Caco-2 (cell line): ENCODE data around the gene ERCC6. TPM values are rescaled to one million over a fixed set of nuclear protein-coding genes. Genes with fewer than 3 reads are reported as not detected.

ENCODE experiments used
- BruUV-seq: library from RNA; stranded (reverse); fragments of 400-500 nt; replicated peaks from 2 replicates; lab custom pipeline; 2021; lab: Mats Ljungman, UMichigan
- CTCF ChIA-PET: fragments of 300-600 bp; sonication (Branson Sonifier 250); formaldehyde crosslinking; loops from one replicate; lab custom pipeline; 2022; ENCODE audit warnings: antibody characterized with exemption; lab: Charles Lee
- POLR2A ChIA-PET: fragments of 300-600 bp; sonication (Branson Sonifier 250); formaldehyde crosslinking; loops from one replicate; lab custom pipeline; 2022; ENCODE audit warnings: antibody characterized with exemption; lab: Charles Lee
- DNase-seq, 2 experiments: peaks; one replicate each; pipeline versions ENCODE4 v3.0.0 to v3.0.0-alpha.2; 2020 to 2022
- H3K27me3 ChIP-seq: replicated peaks from 2 replicates; pipeline ENCODE4 v1.6.0; 2011; ENCODE audit warnings: low read length; ENCODE audit not compliant: control insufficient read depth, insufficient read depth
- H3K36me3 ChIP-seq: 2 replicates; pipeline ENCODE4 v1.5.1; 2011; ENCODE audit warnings: low read length; ENCODE audit not compliant: control insufficient read depth, insufficient read depth
- H3K4me1 ChIP-seq: fragments of 250-450 bp; sonication (Bioruptor Pico); 2 replicates; pipeline ENCODE4 v1.5.1; 2020; ENCODE audit warnings: mild to moderate bottlenecking
- H3K4me3 ChIP-seq: 2 replicates; pipeline ENCODE4 v1.5.1; 2011; ENCODE audit warnings: low read depth, mild to moderate bottlenecking, control low read depth, low read length
- H3K9me3 ChIP-seq: fragments of 250-450 bp; sonication (Bioruptor Pico); 2 replicates; pipeline ENCODE4 v1.5.1; 2020; ENCODE audit warnings: mild to moderate bottlenecking, moderate library complexity
- H3K27ac Mint-ChIP-seq: one replicate; pipeline ENCODE4 v1.8.0; 2022; ENCODE audit warnings: mixed read lengths; ENCODE audit not compliant: unreplicated experiment
- H3K27me3 Mint-ChIP-seq: one replicate; pipeline ENCODE4 v1.8.0; 2022; ENCODE audit warnings: mixed read lengths; ENCODE audit not compliant: insufficient read depth, unreplicated experiment
- H3K36me3 Mint-ChIP-seq: one replicate; pipeline ENCODE4 v1.8.0; 2022; ENCODE audit warnings: mild to moderate bottlenecking, mixed read lengths; ENCODE audit not compliant: insufficient read depth, unreplicated experiment
- H3K4me1 Mint-ChIP-seq: one replicate; pipeline ENCODE4 v1.8.0; 2022; ENCODE audit warnings: low read depth, mixed read lengths; ENCODE audit not compliant: unreplicated experiment
- H3K4me3 Mint-ChIP-seq: one replicate; pipeline ENCODE4 v1.8.0; 2022; ENCODE audit warnings: mild to moderate bottlenecking, moderate library complexity, mixed read lengths; ENCODE audit not compliant: unreplicated experiment
- H3K9me3 Mint-ChIP-seq: one replicate; pipeline ENCODE4 v1.8.0; 2022; ENCODE audit warnings: mixed read lengths; ENCODE audit not compliant: unreplicated experiment
- intact Hi-C: fragments of 100-400 bp; cut with micrococcal nuclease; formaldehyde crosslinking; loops from one replicate; pipeline ENCODE4 v1.10.0; 2022; ENCODE audit not compliant: unreplicated experiment
- total RNA-seq: library from RNA; stranded (reverse); gene quantifications from 2 replicates; pipeline ENCODE4 v1.2.3, GENCODE V29; 2022
- TF ChIP-seq, protein P1 (sequence below), 2 experiments: fragments of 200-600 bp in 1 of 2; IDR thresholded peaks; 1 replicate in 1 of 2; 2 replicates in 1 of 2; pipeline versions ENCODE4 v1.5.1 to v1.8.0; 2011 to 2022; ENCODE audit warnings: antibody characterized with exemption in 1 of 2, control low read depth in 1 of 2, inconsistent platforms in 1 of 2, low read depth in 1 of 2, low read length in 1 of 2, mild to moderate bottlenecking in 1 of 2, moderate library complexity in 1 of 2; ENCODE audit not compliant: insufficient read depth in 1 of 2, severe bottlenecking in 1 of 2, unreplicated experiment in 1 of 2

ERCC6 gene
- total RNA-seq, 1 experiment from 2014 or later, result 30.2 TPM

DNA sequence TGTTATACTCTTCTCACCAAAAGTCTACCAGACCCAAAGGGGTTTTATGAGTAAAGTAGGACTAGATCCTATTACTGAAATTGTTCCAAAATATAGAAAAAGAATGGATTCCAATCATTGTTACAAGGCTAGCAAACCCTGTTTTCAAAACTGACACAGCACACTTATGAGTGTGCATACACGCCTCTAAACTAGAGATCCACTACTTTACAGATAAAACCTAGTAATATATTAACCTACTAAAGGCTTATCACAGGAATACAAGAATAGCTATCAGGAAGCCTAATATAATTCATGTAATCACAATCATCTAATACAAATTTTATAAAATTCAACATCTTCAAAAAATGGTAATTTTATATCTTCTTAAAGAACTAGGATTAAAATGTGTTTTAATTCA, 52.2 kb downstream of the ERCC6 start:
- Mint-ChIP-seq H3K4me3 (no peak overlapping the region), H3K4me1 (peaks cover 8% of the 10 kb centered on the region), H3K36me3 (peaks cover 12% of the 10 kb centered on the region), H3K27me3 (no peaks in the 10 kb centered on the region), H3K9me3 (no peaks in the 10 kb centered on the region), H3K27ac (no peak overlapping the region)
- TF ChIP-seq, protein P1, sequence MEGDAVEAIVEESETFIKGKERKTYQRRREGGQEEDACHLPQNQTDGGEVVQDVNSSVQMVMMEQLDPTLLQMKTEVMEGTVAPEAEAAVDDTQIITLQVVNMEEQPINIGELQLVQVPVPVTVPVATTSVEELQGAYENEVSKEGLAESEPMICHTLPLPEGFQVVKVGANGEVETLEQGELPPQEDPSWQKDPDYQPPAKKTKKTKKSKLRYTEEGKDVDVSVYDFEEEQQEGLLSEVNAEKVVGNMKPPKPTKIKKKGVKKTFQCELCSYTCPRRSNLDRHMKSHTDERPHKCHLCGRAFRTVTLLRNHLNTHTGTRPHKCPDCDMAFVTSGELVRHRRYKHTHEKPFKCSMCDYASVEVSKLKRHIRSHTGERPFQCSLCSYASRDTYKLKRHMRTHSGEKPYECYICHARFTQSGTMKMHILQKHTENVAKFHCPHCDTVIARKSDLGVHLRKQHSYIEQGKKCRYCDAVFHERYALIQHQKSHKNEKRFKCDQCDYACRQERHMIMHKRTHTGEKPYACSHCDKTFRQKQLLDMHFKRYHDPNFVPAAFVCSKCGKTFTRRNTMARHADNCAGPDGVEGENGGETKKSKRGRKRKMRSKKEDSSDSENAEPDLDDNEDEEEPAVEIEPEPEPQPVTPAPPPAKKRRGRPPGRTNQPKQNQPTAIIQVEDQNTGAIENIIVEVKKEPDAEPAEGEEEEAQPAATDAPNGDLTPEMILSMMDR (IDR thresholded peaks at IDR 0.05; ENCODE audit: insufficient read depth in 1 of 2, low read depth in 1 of 2, low read length in 1 of 2, severe bottlenecking in 1 of 2, unreplicated experiment in 1 of 2), result no peak
- DNase-seq, result no peak
- no peak overlapping the region for H3K4me3 ChIP-seq
- POLR2A ChIA-PET, result no interaction called here
- no peaks in the 10 kb centered on the region for H3K9me3 ChIP-seq
- CTCF ChIA-PET, result interaction anchor here (0.8 kb wide), 1 partner anchor 79 kb away, joined by 3 read pairs; no protein-coding TSS in a partner anchor
- H3K27me3 ChIP-seq, result no peaks in the 10 kb centered on the region
- 0 out of 2 replicates have a peak, but pooled peaks cover 3% of the 10 kb centered on the region for H3K4me1 ChIP-seq
- intact Hi-C loops, result no loop called here
- no TSS peak for BruUV-seq
- H3K36me3 ChIP-seq, result no peaks in the 10 kb centered on the region

DNA sequence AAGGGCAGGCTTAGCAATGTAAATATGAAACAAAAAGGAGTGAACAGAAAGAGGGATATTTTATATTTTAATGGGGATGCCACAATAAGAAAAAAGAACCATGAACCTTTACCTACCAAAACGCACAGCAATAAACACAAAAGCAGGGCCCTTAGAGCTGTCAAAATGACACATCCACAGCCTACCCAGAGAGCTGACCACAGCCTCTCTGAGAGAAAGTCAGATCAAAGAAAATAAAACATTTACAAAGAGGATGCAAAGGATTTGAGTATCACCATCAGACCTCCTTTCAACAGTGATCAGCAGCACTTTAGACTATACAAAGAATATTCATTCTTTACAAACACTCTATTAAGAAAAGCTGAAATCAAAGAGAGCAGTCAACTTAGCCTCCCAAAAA, 52.9 kb downstream of the ERCC6 start:
- peaks cover 14% of the 10 kb centered on the region for H3K36me3 Mint-ChIP-seq
- POLR2A ChIA-PET, result no interaction called here
- H3K9me3 Mint-ChIP-seq, result no peaks in the 10 kb centered on the region
- H3K27me3 Mint-ChIP-seq, result no peaks in the 10 kb centered on the region
- peaks cover 8% of the 10 kb centered on the region for H3K4me1 Mint-ChIP-seq
- no peak overlapping the region for H3K27ac Mint-ChIP-seq
- CTCF ChIA-PET, result no interaction called here
- Histone ChIP-seq H3K4me1 (0 out of 2 replicates have a peak, but pooled peaks cover 3% of the 10 kb centered on the region), H3K4me3 (no peak overlapping the region), H3K36me3 (no peaks in the 10 kb centered on the region), H3K27me3 (no peaks in the 10 kb centered on the region), H3K9me3 (no peaks in the 10 kb centered on the region)
- BruUV-seq, result no TSS peak
- TF ChIP-seq, protein P1 (IDR thresholded peaks at IDR 0.05; ENCODE audit: insufficient read depth in 1 of 2, low read depth in 1 of 2, low read length in 1 of 2, severe bottlenecking in 1 of 2, unreplicated experiment in 1 of 2), result no peak
- DNase-seq, result no peak
- intact Hi-C loops, result no loop called here
- no peak overlapping the region for H3K4me3 Mint-ChIP-seq

DNA sequence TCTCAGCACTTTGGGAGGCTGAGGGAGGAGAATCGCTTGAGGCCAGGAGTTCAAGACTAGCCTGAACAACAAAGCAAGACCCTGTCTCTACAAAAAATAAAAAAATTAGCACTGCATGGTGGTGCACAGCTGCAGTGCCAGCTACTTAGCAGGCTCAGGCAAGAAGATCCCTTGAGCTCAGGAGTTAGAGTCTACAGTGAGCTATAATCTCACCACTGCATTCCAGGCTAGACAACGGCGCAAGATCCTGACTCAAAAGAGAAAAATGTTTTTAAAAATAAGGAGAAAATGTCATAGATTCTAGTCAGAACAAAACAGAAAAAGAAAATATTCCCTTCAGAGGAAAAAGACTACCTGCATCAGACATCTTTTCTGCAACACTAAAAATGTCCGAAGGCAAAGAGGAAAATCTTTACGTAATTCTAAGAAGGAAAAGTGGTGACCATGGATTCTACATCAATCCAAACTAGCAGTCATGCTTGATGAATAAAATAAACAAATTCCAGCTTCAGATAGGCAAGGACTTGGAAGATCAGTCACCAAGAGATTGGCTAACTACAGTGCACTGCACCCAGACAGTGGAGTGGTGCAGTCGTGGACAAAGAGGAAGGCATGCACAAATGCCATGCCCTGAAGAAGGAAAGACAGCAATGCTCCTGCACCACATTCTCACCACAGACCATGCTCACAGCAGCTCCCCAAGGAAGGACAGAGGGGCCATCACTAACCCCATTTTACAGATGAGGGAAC, 54.3 kb downstream of the ERCC6 start:
- Histone ChIP-seq H3K4me1 (0 out of 2 replicates have a peak, but pooled peaks cover 3% of the 10 kb centered on the region), H3K36me3 (no peaks in the 10 kb centered on the region), H3K27me3 (no peaks in the 10 kb centered on the region), H3K4me3 (no peak overlapping the region), H3K9me3 (no peaks in the 10 kb centered on the region)
- TF ChIP-seq, protein P1 (IDR thresholded peaks at IDR 0.05; ENCODE audit: insufficient read depth in 1 of 2, low read depth in 1 of 2, low read length in 1 of 2, severe bottlenecking in 1 of 2, unreplicated experiment in 1 of 2), result no peak
- no TSS peak for BruUV-seq
- Mint-ChIP-seq H3K4me1 (peaks cover 8% of the 10 kb centered on the region), H3K4me3 (no peak overlapping the region), H3K9me3 (no peaks in the 10 kb centered on the region), H3K27ac (no peak overlapping the region), H3K36me3 (peaks cover 14% of the 10 kb centered on the region), H3K27me3 (no peaks in the 10 kb centered on the region)
- ChIA-PET CTCF (interaction anchor here (0.6 kb wide), 1 partner anchor 84 kb away, joined by 7 read pairs; no protein-coding TSS in a partner anchor), POLR2A (no interaction called here)
- DNase-seq, result no peak
- intact Hi-C loops, result no loop called here
